GM21717 (cell line): ENCODE data around the gene MYO15A.

Source experiments
- ATAC-seq: cut with Tn5 transposase; IDR thresholded peaks from one replicate; pipeline ENCODE4 v1.9.1; 2021; ENCODE audit warnings: mild to moderate bottlenecking, moderate library complexity; ENCODE audit not compliant: unreplicated experiment

The MYO15A gene

DNA sequence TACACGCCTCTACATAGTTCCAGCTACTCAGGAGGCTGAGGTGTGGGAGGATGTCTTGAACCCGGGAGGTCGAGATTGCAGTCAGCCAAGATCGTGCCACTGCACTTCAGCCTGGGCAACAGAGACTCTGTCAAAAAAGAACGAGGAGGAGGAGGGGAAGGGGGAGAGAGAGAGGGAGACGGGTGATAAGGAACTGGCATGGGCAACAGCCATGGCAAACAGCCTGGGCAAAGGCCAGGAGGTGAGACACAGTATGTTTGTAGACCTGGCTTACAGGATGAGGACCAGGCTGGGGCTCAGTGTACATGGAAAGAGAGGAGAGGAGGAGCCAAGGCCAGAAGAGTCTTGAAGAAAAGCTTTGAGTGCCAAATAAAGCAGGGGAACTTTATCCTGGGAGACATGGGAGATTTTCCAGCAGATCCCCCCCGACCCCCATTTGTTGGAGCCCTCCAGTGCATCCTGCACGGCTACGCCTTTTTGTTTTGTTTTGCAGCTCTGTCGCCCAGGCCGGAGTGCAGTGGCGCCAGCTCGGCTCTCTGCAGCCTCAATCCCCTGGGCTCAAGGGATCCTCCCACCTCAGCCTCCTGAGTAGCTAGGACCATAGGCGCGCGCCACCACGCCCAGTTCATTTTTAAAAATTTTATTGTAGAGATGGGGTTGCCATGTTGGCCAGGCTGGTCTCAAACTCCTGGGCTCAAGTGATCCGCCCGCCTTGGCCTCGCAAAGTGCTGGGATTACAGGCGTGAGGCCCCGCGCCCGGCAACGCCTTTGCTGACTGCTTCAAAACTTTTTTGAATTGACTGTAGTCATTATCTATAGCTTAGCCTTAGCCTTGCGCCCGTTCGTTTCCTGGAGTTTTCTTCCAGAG lies 73.8 kb downstream of the MYO15A start:
- ATAC-seq, result no peak

- peak; percentile 34 for ATAC-seq
Measured at GRCh38 chr17:18182978-18183333, 74.4 kb downstream of the MYO15A start.

- ATAC-seq, result peak; percentile 71
Measured at GRCh38 chr17:18183334-18184142, 75.0 kb downstream of the MYO15A start, which contains the start of gene ALKBH5. TSS of gene ALKBH5 (plus strand) at chr17:18183828. CDS start at chr17:18184244, 416 bp downstream.

GRCh38 chr17:18184143-18185031 lies 75.8 kb downstream of the MYO15A start:
- peak; percentile 14 for ATAC-seq

- no peak for ATAC-seq
Measured at GRCh38 chr17:18185391-18185790, 76.8 kb downstream of the MYO15A start.

- ATAC-seq, result no peak
Measured at GRCh38 chr17:18185832-18186626, 77.5 kb downstream of the MYO15A start.

GRCh38 chr17:18186627-18186982 lies 78.0 kb downstream of the MYO15A start:
- no peak for ATAC-seq

GRCh38 chr17:18187226-18187625 lies 78.7 kb downstream of the MYO15A start:
- no peak for ATAC-seq

GRCh38 chr17:18187821-18188761 lies 79.5 kb downstream of the MYO15A start:
- ATAC-seq, result no peak

- ATAC-seq, result no peak
Measured at GRCh38 chr17:18190628-18191235, 82.2 kb downstream of the MYO15A start.

GRCh38 chr17:18191236-18191667 lies 82.7 kb downstream of the MYO15A start:
- no peak for ATAC-seq

DNA sequence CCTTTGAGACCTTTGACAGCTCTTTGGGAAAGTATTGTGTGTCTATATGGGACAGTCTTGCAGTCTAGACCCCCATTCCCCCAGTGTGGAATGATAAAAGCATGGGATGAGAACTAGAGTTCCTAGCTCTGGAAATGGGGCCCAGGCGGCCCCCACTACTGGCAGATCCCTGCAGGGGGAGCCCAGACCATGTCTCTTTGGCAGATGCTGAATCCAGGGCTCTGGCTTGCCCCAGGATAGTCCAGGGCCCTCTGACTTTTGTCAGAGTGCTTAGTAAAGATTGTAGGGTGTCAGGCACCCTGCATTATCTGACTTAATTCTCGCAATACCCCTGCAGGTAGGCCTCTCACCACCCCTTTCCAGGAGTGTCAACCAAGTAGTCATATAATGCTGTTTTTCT lies 83.4 kb downstream of the MYO15A start:
- no peak for ATAC-seq

DNA sequence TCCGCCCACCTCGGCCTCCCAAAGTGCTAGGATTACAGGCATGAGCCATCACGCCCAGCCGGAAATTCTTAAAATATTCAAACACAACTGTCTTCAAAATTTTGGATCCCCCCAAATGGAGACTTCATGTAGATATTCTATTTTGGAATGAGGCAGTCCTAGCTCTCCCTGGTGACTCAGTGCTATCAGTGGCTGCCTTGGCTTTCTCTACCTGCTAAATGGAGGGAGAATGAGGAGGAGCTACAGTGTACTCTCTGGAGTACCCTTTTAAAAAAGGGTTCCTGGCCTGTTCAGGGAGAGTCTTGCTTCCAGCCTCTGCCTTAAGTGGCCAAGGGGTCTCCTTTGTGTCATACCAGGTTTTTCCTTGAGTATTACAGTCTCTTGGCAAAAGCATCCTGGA lies 85.8 kb downstream of the MYO15A start:
- ATAC-seq, result no peak

DNA sequence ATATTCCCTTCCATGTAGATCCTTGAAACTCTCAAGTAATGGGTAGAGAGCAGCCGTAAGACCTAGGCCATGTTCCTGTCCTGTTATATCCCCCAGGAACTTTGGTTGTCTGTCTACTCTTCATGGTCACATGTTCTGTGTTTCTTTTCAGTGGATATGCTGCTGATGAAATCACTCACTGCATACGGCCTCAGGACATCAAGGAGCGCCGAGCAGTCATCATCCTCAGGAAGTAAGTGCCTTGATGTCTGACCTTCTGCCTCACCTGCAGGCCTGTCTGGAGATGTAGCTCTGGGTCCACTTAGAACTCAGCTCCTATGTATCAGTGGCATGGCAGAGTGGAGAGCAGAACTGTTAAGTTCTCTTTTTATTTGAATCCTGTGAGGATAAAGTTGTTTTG lies 86.2 kb downstream of the MYO15A start:
- ATAC-seq, result no peak

GRCh38 chr17:18195246-18195645 lies 86.7 kb downstream of the MYO15A start:
- no peak for ATAC-seq

DNA sequence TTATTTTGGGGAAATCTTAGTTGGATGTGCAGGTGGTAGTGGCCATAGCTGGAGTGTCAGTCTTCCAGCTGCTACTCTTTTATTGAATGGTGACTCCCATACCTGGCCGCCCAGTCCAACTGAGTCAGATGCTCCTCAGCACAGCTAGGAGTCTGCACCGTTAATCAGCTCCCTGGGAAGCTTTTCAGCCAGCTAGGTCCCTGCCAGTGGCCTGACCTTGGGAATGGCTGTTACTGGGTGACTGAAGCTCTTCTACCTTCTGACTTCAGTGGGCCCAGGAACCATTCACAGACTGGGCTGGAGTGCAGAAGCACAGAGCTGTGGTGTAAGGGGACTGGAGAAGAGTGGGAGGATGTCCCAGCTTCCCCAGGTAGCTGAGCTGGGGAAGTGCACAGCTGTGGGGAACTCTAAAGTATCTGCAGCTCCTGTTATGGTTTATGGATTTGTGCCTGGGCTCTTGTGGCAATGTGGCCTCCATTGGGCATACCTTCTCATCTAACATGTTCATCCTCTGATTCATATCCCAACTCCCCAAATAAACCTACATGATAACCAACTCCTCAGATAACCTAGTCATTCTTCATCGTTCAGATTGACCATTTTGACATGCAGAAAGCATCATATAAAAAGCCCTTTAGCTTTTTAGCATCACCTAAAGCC lies 89.1 kb downstream of the MYO15A start:
- ATAC-seq, result no peak

- ATAC-seq, result no peak
Measured at GRCh38 chr17:18198530-18198929, 90.0 kb downstream of the MYO15A start.

DNA sequence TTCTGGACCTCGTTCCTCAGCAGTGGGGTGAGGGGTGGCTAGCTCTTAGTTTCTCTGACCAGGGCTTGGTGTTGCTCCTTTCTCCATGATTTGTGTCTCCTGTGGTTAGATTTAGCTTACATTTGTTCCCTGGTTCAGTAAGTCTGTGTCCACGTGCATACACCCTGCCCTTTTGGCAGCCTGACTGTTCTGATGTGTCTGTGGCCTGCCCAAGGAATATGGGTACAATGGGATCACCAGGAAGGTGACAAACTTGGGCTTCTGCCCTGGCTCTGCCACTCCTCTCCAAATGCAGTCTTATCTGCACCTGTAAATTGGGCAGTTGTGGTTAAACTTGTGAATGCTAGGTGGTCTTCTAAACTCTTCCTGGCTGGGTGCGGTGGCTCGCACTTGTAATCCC lies 92.6 kb downstream of the MYO15A start:
- ATAC-seq, result no peak
